HepG2 (cell line): ENCODE measurements around the gene SERPINF2. TPM values are rescaled to one million over a fixed set of nuclear protein-coding genes. Genes with fewer than 3 reads are reported as not detected.
A peak's percentile ranks its signal among the peaks of the same experiment; 100 is the strongest.

ENCODE experiments used
- DNMT1 ChIP-seq: sonication (generic); formaldehyde crosslinking; IDR thresholded peaks from 2 replicates; pipeline ENCODE4 v1.5.1; 2020; ENCODE audit warnings: mild to moderate bottlenecking, missing genetic modification reagents
- ELF3 ChIP-seq: IDR thresholded peaks from 2 replicates; pipeline ENCODE4 v1.6.1; 2016; ENCODE audit warnings: missing genetic modification reagents, missing compliant biosample characterization
- HNF1A ChIP-seq, 2 experiments: sonication (generic) in 1 of 2; formaldehyde crosslinking in 1 of 2; IDR thresholded peaks; 2 replicates each; pipeline versions ENCODE4 v1.4.0 to v1.6.1; 2016 to 2020; ENCODE audit warnings: borderline replicate concordance in 1 of 2, low read depth in 1 of 2, mild to moderate bottlenecking in 1 of 2, missing genetic modification reagents in 1 of 2
- KDM3A ChIP-seq: IDR thresholded peaks from 2 replicates; pipeline ENCODE4 v1.6.1; 2018; ENCODE audit warnings: low read depth, missing compliant biosample characterization
- KDM5A ChIP-seq: fragments of 200-600 bp; sonication (generic); IDR thresholded peaks from 2 replicates; pipeline ENCODE4 v1.7.0; 2018; ENCODE audit warnings: antibody characterized with exemption, mild to moderate bottlenecking, low read length, borderline replicate concordance
- MAX ChIP-seq: IDR thresholded peaks from 2 replicates; pipeline ENCODE4 v1.6.1; 2012; ENCODE audit warnings: inconsistent platforms
- NR2F2 ChIP-seq: IDR thresholded peaks from 2 replicates; pipeline ENCODE4 v1.6.1; 2012; ENCODE audit warnings: low read depth, inconsistent platforms, borderline replicate concordance
- PLSCR1 ChIP-seq: sonication (generic); formaldehyde crosslinking; IDR thresholded peaks from 2 replicates; pipeline ENCODE4 v1.5.0; 2020; ENCODE audit warnings: missing genetic modification reagents, mild to moderate bottlenecking, borderline replicate concordance
- PRPF4 ChIP-seq: fragments of 200-400 bp; formaldehyde crosslinking; IDR thresholded peaks from 2 replicates; pipeline ENCODE4 v1.6.1; 2016; ENCODE audit warnings: low read length, low read depth; ENCODE audit not compliant: poor library complexity, severe bottlenecking
- REST ChIP-seq, 2 experiments: IDR thresholded peaks; 2 replicates each; pipeline ENCODE4 v1.6.1; 2011 to 2012; ENCODE audit warnings: low read length in 2 of 2, borderline replicate concordance in 1 of 2, low read depth in 1 of 2, mild to moderate bottlenecking in 1 of 2, moderate library complexity in 1 of 2
- SMAD9 ChIP-seq: sonication (generic); formaldehyde crosslinking; IDR thresholded peaks from 2 replicates; pipeline ENCODE4 v1.5.1; 2020; ENCODE audit warnings: mild to moderate bottlenecking, missing genetic modification reagents
- SNRNP70 ChIP-seq: fragments of 200-400 bp; formaldehyde crosslinking; IDR thresholded peaks from 2 replicates; pipeline ENCODE4 v1.6.1; 2017; ENCODE audit warnings: mild to moderate bottlenecking, low read depth, low read length, moderate library complexity
- ZEB1 ChIP-seq: IDR thresholded peaks from 2 replicates; pipeline ENCODE4 v1.6.1; 2012; ENCODE audit warnings: mild to moderate bottlenecking, low read depth, inconsistent platforms; ENCODE audit not compliant: insufficient replicate concordance
- ZFYVE20 ChIP-seq: sonication (generic); formaldehyde crosslinking; IDR thresholded peaks from 2 replicates; pipeline ENCODE4 v1.8.0; 2023; ENCODE audit warnings: low read depth, mild to moderate bottlenecking, moderate library complexity, missing genetic modification reagents, borderline replicate concordance
- ZNF143 ChIP-seq: sonication (generic); formaldehyde crosslinking; IDR thresholded peaks from 2 replicates; pipeline ENCODE4 v1.4.0; 2020; ENCODE audit warnings: missing genetic modification reagents
- ZNF160 ChIP-seq: sonication (generic); formaldehyde crosslinking; IDR thresholded peaks from 2 replicates; pipeline ENCODE4 v1.8.0; 2022; ENCODE audit warnings: mild to moderate bottlenecking, inconsistent platforms, missing genetic modification reagents
- ZNF230 ChIP-seq: sonication (generic); formaldehyde crosslinking; IDR thresholded peaks from 2 replicates; pipeline ENCODE4 v1.4.0; 2020; ENCODE audit warnings: mild to moderate bottlenecking, missing genetic modification reagents
- ZNF468 ChIP-seq: sonication (generic); formaldehyde crosslinking; IDR thresholded peaks from 2 replicates; pipeline ENCODE4 v1.8.0; 2022; ENCODE audit warnings: mild to moderate bottlenecking, moderate library complexity, missing genetic modification reagents
- ZNF772 ChIP-seq: sonication (generic); formaldehyde crosslinking; IDR thresholded peaks from 2 replicates; pipeline ENCODE4 v1.5.0; 2020; ENCODE audit warnings: mild to moderate bottlenecking, missing genetic modification reagents
- ZNF782 ChIP-seq: sonication (generic); formaldehyde crosslinking; IDR thresholded peaks from 2 replicates; pipeline ENCODE4 v1.4.0; 2020; ENCODE audit warnings: missing genetic modification reagents, mild to moderate bottlenecking, borderline replicate concordance
- ZSCAN31 ChIP-seq: sonication (generic); formaldehyde crosslinking; IDR thresholded peaks from 2 replicates; pipeline ENCODE4 v1.5.0; 2020; ENCODE audit warnings: low read depth, mild to moderate bottlenecking, missing genetic modification reagents
- polyA plus RNA-seq, 8 experiments: library from polyadenylated mRNA; depleted of rRNA in 3 of 8; stranded (reverse) in 7 of 8; unstranded in 1 of 8; fragments of >200 nt; fragmentation: Illumina TruSeq in 4 of 8; extraction: Trizol in 4 of 8; gene quantifications; 2 replicates each; pipeline versions ENCODE4 v1.2.1 to v1.2.3, GENCODE V29; 2011 to 2016; ENCODE audit warnings: low read depth in 4 of 8, missing spikeins in 1 of 8, mixed read lengths in 1 of 8; ENCODE audit not compliant: insufficient read depth in 1 of 8
- total RNA-seq, 5 experiments: library from RNA; depleted of rRNA; stranded (reverse); fragments of >200 nt; fragmentation: Illumina TruSeq; extraction: Trizol; gene quantifications; 2 replicates each; pipeline ENCODE4 v1.2.3, GENCODE V29; 2016; ENCODE audit warnings: low read depth in 1 of 5

SERPINF2 gene
- total and polyA plus RNA-seq, 2 of the 13 experiments (the other 11 are each of a cell fraction or from before 2014, with no cell fraction given) = 309 to 548 TPM

GRCh38 chr17:1735834-1736347, 6.8 kb upstream of the SERPINF2 start (continued):
- TF ChIP-seq REST (IDR thresholded peaks at IDR 0.05; ENCODE audit: borderline replicate concordance in 1 of 2, low read depth in 1 of 2, low read length in 2 of 2) = no peak
- TF ChIP-seq SMAD9 (CRISPR knock-in tag) = no peak
- TF ChIP-seq ZFYVE20 (CRISPR knock-in tag) = no peak
- no peak for TF ChIP-seq PRPF4
- TF ChIP-seq ZNF782 (CRISPR knock-in tag) = no peak; the same call in 1 of the 2 replicates
- TF ChIP-seq NR2F2 = no peak
- no peak for TF ChIP-seq HNF1A (IDR thresholded peaks at IDR 0.05; ENCODE audit: low read depth)
- TF ChIP-seq HNF1A (CRISPR knock-in tag; IDR thresholded peaks at IDR 0.05; ENCODE audit: borderline replicate concordance) = no peak
- no peak for TF ChIP-seq ZEB1
- TF ChIP-seq PLSCR1 (CRISPR knock-in tag) = no peak
- TF ChIP-seq SNRNP70 = no peak
- 0 out of 2 replicates have a peak, but pooled peaks have one; percentile 19 for TF ChIP-seq ZNF160 (CRISPR knock-in tag)
- TF ChIP-seq DNMT1 (CRISPR knock-in tag) = no peak; the same call in 1 of the 2 replicates
- TF ChIP-seq ZNF468 (CRISPR knock-in tag) = no peak
- no peak for TF ChIP-seq ZNF143 (CRISPR knock-in tag)
- no peak for TF ChIP-seq ELF3 (CRISPR knock-in tag)
- TF ChIP-seq ZNF230 (CRISPR knock-in tag) = no peak
- TF ChIP-seq KDM3A (CRISPR knock-in tag) = no peak; the same call in 1 of the 2 replicates
- TF ChIP-seq KDM5A = no peak
- TF ChIP-seq MAX = no peak
- peak; percentile 63; the same call in 1 of the 2 replicates for TF ChIP-seq ZSCAN31 (CRISPR knock-in tag)
- no peak for TF ChIP-seq ZNF772
